ENCODE measurements around the gene PYHIN1. TPM values are rescaled to one million over a fixed set of nuclear protein-coding genes. Genes with fewer than 3 reads are reported as not detected.

The PYHIN1 gene
- total RNA-seq, 2 experiments from 2014 or later, result 56.6 to 59.8 TPM

Other genes with a start within 250 kb of the PYHIN1 start
- gene SPTA1, start 244.8 kb upstream of the PYHIN1 start, total RNA-seq, result not detected
- not detected for gene OR6K2, start 230.9 kb upstream of the PYHIN1 start, total RNA-seq
- not detected for gene OR6K3, start 210.8 kb upstream of the PYHIN1 start, total RNA-seq
- not detected for gene OR6K6, start 176.8 kb upstream of the PYHIN1 start, total RNA-seq
- not detected for gene OR6N1, start 159.4 kb upstream of the PYHIN1 start, total RNA-seq
- not detected for gene OR6N2, start 150.3 kb upstream of the PYHIN1 start, total RNA-seq
- gene MNDA, start 100.2 kb upstream of the PYHIN1 start, total RNA-seq, result not detected
- gene IFI16, start 78.4 kb downstream of the PYHIN1 start, total RNA-seq, result 100 to 1,000 TPM; 394 to 395 TPM
- gene AIM2, start 145.2 kb downstream of the PYHIN1 start, total RNA-seq, result 10 to 100 TPM; 28.1 to 28.2 TPM
- not detected for gene CADM3, start 240.1 kb downstream of the PYHIN1 start, total RNA-seq